CD4-positive, alpha-beta T cell treated with Interleukin-17A for 4 hours (primary cell): ENCODE data around the gene MGMT.

Experiments
- DNase-seq: peaks from one replicate; pipeline ENCODE4 v3.0.0-alpha.2; 2020; ENCODE audit warnings: mixed read lengths

Gene MGMT

GRCh38 chr10:129766611-129767550 is 299.8 kb downstream of the MGMT start:
- no peak for DNase-seq

GRCh38 chr10:129767751-129768150 is 300.7 kb downstream of the MGMT start:
- no peak for DNase-seq

GRCh38 chr10:129768437-129769355 is 301.7 kb downstream of the MGMT start:
- no peak for DNase-seq

- DNase-seq: no peak
Observed at GRCh38 chr10:129769381-129770116, 302.5 kb downstream of the MGMT start.

GRCh38 chr10:129770286-129770685 is 303.2 kb downstream of the MGMT start:
- DNase-seq: no peak

- no peak for DNase-seq
Observed at GRCh38 chr10:129771024-129771423, 304.0 kb downstream of the MGMT start.

- DNase-seq: no peak
Observed at GRCh38 chr10:129771576-129771975, 304.5 kb downstream of the MGMT start.

- no peak for DNase-seq
Observed at GRCh38 chr10:129771991-129772431, 305.0 kb downstream of the MGMT start.

- no peak for DNase-seq
Observed at GRCh38 chr10:129772468-129773358, 305.7 kb downstream of the MGMT start.

GRCh38 chr10:129773359-129773990 is 306.4 kb downstream of the MGMT start:
- no peak for DNase-seq

GRCh38 chr10:129774082-129774735 is 307.2 kb downstream of the MGMT start:
- DNase-seq: no peak

- no peak for DNase-seq
Observed at GRCh38 chr10:129774736-129775401, 307.8 kb downstream of the MGMT start.

GRCh38 chr10:129775681-129776080 is 308.6 kb downstream of the MGMT start:
- no peak for DNase-seq

- no peak for DNase-seq
Observed at GRCh38 chr10:129777687-129778086, 310.6 kb downstream of the MGMT start.

- no peak for DNase-seq
Observed at GRCh38 chr10:129778571-129778970, 311.5 kb downstream of the MGMT start.

- no peak for DNase-seq
Observed at GRCh38 chr10:129779126-129780111, 312.4 kb downstream of the MGMT start.

- DNase-seq: no peak
Observed at GRCh38 chr10:129780198-129780597, 313.2 kb downstream of the MGMT start.

- no peak for DNase-seq
Observed at GRCh38 chr10:129780901-129781795, 314.1 kb downstream of the MGMT start.
